CD4-positive, alpha-beta T cell treated with Interleukin-6 for 4 hours (primary cell): ENCODE measurements around the gene LINC00632.
A peak's percentile ranks its signal among the peaks of the same experiment; 100 is the strongest.

Source experiments
- DNase-seq: peaks from one replicate; pipeline ENCODE4 v3.0.0-alpha.2; 2020; ENCODE audit warnings: mixed read lengths

Gene LINC00632

DNA sequence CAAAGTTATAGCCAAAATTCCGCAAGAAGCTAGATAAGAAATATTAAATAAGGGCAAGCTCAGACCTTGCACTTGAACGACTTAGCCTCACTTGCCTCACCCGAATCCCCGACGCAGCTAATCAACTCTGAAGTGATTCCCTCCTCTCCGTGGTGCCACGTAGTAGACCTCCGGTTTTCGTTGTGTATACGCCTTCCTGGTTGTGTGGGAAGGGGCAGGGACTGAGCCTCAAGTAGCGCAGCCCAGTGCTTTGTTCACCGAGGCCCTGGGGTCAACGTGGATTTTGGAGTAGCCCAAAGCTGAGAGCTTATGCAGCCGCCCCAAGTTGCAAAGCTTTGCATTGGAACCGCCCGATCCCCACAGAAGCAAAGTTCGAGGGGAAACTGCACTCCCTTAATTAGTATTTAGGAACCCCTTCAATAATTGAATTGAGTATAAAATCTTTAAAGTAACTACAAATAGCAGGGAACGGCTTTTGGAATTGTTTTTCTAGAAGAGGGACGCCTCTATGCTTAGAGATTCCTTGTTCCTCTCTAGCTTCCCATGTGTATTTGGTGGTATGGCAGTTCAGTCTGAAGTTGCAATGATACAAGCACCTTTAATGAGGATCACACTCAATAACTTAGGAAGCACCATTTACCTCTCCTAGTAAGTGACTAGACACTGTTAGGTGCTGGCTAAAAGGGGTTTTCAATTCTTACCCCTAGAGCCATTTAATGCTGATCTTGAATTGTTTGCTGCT, 55.7 kb downstream of the LINC00632 start:
- no peak for DNase-seq

DNA sequence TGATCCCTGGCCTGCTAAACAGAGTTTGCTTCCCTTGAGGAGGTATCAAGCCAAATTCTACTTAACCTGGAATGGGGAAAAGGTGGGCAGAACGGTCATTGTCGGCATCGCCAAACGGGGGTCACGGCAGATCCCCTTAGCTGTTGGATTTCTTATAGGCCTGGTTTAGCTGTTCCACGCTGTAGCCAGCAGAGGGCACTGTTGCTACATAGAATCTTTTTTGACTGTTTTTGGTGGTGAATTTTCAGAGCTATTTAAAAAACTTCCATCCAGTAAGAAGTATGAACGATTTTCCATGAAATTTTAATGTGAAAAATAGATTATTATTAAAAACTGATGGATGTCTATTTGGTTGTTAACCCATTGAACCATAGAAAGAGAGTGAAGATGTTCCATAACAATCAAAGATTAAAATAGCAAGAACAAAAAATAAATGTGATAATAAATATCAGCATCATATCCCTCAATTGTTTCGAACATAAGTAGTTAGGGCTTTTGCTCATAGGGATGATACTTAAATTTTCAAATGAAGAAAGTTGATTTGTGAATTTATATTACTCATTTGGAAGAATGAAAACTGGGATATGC, 56.6 kb downstream of the LINC00632 start:
- DNase-seq, result peak; percentile 54

DNA sequence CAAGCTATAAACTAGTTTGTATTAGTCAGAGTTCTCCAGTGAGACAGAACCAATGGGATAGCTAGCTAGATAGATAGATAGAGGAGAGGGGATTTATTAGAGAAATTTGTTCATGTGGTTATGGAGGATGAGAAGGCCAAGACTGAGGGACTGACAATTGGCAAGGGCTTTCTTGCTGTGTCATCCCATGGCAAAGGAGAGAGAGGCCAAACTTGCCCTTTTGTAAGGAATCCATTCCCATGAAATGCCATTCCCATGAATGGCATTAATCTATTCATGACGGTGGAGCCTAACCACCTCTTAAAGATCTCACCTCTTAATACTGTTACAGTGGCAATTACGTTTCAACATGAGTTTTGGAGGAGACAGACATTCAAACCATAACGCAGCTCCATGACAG, 58.1 kb downstream of the LINC00632 start:
- DNase-seq, result no peak

- DNase-seq, result no peak
Measured at GRCh38 chrX:140775211-140775610, 65.7 kb downstream of the LINC00632 start.

GRCh38 chrX:140776320-140776719, 66.8 kb downstream of the LINC00632 start:
- no peak for DNase-seq

DNA sequence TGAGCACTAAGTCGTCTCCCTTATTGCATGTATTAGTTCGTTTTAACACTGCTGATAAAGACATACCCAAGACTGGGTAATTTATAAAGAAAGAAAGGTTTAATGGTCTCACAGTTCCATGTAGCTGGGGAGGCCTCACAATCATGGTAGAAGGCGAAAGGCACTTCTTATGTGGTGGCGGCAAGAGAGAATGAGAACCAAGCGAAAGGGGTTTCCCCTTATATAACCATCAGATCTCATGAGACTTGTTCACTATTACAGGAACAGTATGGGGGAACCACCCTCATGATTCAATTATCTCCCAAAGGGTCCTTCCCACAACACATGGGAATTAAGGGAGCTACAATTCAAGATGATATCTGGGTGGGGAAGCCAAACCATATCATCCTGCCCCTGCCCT, 85.1 kb downstream of the LINC00632 start:
- DNase-seq, result no peak

DNA sequence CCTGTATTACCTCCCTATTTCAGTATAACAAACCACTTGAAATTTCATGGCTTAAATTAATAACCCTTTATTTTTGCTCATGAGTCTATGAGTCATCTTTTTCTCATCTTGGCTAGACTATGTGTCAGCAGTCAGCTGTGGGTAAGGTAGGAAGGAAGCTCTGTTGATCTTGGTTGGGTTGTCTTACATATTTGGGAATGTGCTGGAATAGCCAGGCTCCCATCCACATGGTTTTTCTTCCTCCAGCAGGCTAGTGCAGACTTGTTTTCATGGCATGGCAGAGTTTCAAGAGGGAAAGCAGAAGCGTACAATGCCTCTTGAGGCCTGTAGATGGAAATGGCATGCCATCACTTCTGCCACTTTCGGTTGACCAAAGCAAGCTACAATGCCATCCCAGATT, 89.7 kb downstream of the LINC00632 start:
- no peak for DNase-seq

GRCh38 chrX:140804292-140804691, 94.7 kb downstream of the LINC00632 start:
- no peak for DNase-seq

DNA sequence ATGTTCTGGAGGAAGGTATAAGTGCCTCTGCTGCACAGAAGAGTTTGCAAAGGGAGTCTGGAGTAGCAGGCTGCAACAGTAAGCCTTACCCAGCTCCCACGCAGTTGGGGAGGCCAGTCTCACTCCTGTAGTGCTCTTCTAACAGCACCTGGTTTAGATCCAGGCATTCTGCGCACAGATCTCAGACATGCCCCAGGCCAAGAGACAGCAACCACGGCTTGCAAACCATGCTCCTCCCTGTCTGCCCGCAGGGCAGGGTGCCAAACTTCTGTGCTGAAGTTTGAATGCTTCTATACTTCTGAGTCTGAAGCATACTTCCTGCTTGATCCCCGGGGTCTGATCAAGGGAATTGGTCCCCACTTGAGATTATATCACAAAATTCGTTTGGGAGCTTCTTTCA, 106.3 kb downstream of the LINC00632 start:
- DNase-seq, result no peak

DNA sequence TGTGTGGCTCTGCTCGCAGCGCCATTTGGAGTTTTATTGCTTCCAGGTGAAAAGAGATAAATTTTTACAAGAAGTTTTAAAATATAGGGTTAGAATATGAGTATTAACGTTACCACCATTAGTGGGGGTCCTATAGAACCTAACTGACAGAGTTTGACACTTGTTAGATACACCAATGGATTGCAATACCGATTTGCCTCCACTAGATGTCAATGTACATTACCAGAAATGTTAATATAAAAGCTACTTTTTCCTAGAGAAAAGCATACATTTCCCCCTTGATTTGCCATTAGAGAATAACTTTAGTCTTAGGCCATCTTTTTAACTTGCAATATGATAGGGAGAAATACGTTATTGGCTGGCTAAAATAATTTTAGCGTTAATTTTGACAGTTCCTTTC, 108.4 kb downstream of the LINC00632 start:
- no peak for DNase-seq

- DNase-seq, result no peak
Measured at GRCh38 chrX:140821280-140821679, 111.7 kb downstream of the LINC00632 start.

- no peak for DNase-seq
Measured at GRCh38 chrX:140822184-140822583, 112.6 kb downstream of the LINC00632 start.

GRCh38 chrX:140822861-140823260, 113.3 kb downstream of the LINC00632 start:
- no peak for DNase-seq

GRCh38 chrX:140836874-140837273, 127.3 kb downstream of the LINC00632 start:
- no peak for DNase-seq
